Keratinocyte (primary cell): ENCODE results near the gene NPC2.

ENCODE experiments used
- EZH2 ChIP-seq: IDR thresholded peaks from one replicate; pipeline ENCODE4 v1.6.1; 2012; ENCODE audit warnings: inconsistent platforms, mild to moderate bottlenecking, low read length, moderate library complexity
- TF ChIP-seq, protein P1 (sequence below), 3 experiments: IDR thresholded peaks in 1 of 3; conservative IDR thresholded peaks in 1 of 3; optimal IDR thresholded peaks in 1 of 3; 2 replicates in 2 of 3; 3 replicates in 1 of 3; pipeline versions ENCODE3 to v1.5.1; 2011; ENCODE audit warnings: low read length in 3 of 3, mild to moderate bottlenecking in 3 of 3, moderate library complexity in 2 of 3, control low read depth in 1 of 3, inconsistent platforms in 1 of 3; ENCODE audit not compliant: insufficient read depth in 2 of 3; ENCODE audit errors: extremely low read depth in 1 of 3

DNA sequence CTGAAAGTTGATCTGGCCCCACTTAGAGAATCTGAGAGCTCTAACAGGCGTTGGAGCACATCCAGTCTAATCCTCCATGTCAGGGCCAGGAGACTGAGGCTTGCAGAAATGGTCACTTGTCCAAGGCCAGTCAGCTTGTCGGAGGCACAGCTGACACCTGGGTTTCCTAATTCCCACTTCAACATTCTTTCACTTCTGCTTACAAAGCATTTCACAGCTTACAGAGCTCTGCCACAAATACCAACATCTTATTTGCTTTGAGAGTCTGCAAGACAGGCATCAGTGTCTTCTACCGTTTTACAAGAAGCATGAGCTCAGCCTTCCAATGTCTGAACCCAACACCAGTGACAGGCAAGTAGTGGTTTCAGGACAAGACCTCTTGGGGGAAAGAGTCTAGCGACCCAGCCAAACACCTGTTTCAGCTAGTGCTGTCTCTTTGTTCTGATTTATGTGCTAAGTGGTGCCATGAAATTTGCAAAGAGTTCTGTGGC, 32.3 kb upstream of the NPC2 start:
- TF ChIP-seq EZH2, result no peak
- TF ChIP-seq, protein P1, sequence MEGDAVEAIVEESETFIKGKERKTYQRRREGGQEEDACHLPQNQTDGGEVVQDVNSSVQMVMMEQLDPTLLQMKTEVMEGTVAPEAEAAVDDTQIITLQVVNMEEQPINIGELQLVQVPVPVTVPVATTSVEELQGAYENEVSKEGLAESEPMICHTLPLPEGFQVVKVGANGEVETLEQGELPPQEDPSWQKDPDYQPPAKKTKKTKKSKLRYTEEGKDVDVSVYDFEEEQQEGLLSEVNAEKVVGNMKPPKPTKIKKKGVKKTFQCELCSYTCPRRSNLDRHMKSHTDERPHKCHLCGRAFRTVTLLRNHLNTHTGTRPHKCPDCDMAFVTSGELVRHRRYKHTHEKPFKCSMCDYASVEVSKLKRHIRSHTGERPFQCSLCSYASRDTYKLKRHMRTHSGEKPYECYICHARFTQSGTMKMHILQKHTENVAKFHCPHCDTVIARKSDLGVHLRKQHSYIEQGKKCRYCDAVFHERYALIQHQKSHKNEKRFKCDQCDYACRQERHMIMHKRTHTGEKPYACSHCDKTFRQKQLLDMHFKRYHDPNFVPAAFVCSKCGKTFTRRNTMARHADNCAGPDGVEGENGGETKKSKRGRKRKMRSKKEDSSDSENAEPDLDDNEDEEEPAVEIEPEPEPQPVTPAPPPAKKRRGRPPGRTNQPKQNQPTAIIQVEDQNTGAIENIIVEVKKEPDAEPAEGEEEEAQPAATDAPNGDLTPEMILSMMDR (optimal IDR thresholded peaks at IDR 0.05 in 1 of 3, IDR thresholded peaks at IDR 0.05 in 1 of 3, conservative IDR thresholded peaks at IDR 0.05 in 1 of 3; ENCODE audit: extremely low read depth in 1 of 3, insufficient read depth in 2 of 3, low read length in 3 of 3), result no peak
